Fibroblast of lung (primary cell): Measurements from ENCODE around the gene LDLRAD3.

ENCODE experiments used
- CTCF ChIP-seq, 2 donors: IDR thresholded peaks in 1 of 2; conservative IDR thresholded peaks in 1 of 2; 1 replicate in 1 of 2; 2 replicates in 1 of 2; pipeline ENCODE4 v1.5.1; 2011 to 2012; ENCODE audit warnings: low read length in 2 of 2, control low read depth in 1 of 2, inconsistent platforms in 1 of 2, low read depth in 1 of 2, mild to moderate bottlenecking in 1 of 2
- EZH2 ChIP-seq: IDR thresholded peaks from 2 replicates; pipeline ENCODE4 v1.5.1; 2012; ENCODE audit warnings: low read length, control low read depth, mild to moderate bottlenecking; ENCODE audit errors: missing control alignments

GRCh38 chr11:36030731-36031281 is 86.9 kb downstream of the LDLRAD3 start:
- TF ChIP-seq CTCF (conservative IDR thresholded peaks at IDR 0.05 in 1 of 2, IDR thresholded peaks at IDR 0.05 in 1 of 2; ENCODE audit: low read depth in 1 of 2, low read length in 2 of 2) (no peak), EZH2 (no peak)
